Measurements from ENCODE around the gene TPST2.

DNA sequence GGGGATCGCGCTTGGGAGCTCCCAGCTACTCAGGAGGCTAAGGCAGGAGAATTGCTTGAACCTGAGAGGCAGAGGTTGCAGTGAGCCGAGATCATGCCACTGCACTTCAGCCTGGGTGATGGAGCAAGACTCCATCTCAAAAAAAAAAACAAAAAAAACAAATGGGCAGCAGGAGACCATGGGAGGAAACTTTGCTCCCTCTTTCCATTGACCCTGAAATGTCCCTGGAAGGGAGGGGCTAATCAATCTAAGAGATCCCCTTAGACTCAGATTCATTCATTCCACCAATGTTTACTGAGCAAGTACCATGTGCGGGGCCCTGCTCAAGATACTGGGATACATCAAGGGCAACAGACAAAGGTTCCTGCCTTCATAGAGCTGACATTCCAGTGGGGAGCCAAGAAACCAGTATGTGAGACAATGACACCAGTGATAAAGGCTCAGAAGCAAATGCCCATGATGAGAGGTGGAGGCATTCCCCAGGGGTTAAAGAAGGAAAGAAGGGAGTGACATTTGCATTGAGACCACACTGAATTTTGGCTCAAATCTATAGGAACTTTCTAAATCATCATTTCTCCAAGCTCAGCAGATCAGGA, 39.9 kb downstream of the TPST2 start:
- TF ChIP-seq, protein P1, sequence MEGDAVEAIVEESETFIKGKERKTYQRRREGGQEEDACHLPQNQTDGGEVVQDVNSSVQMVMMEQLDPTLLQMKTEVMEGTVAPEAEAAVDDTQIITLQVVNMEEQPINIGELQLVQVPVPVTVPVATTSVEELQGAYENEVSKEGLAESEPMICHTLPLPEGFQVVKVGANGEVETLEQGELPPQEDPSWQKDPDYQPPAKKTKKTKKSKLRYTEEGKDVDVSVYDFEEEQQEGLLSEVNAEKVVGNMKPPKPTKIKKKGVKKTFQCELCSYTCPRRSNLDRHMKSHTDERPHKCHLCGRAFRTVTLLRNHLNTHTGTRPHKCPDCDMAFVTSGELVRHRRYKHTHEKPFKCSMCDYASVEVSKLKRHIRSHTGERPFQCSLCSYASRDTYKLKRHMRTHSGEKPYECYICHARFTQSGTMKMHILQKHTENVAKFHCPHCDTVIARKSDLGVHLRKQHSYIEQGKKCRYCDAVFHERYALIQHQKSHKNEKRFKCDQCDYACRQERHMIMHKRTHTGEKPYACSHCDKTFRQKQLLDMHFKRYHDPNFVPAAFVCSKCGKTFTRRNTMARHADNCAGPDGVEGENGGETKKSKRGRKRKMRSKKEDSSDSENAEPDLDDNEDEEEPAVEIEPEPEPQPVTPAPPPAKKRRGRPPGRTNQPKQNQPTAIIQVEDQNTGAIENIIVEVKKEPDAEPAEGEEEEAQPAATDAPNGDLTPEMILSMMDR (IDR thresholded peaks at IDR 0.05 in 4 of 5, conservative IDR thresholded peaks at IDR 0.05 in 1 of 5), result no peak
- no peak for TF ChIP-seq POLR2A (IDR thresholded peaks at IDR 0.05)
